Lower leg skin (tissue), 3 donors: ENCODE data around the gene TIAM2.

ENCODE experiments used
- CTCF ChIP-seq, 3 donors: fragments of 450-650 bp; IDR thresholded peaks; one replicate each; pipeline ENCODE4 v1.5.1; 2016; ENCODE audit warnings: antibody characterized with exemption in 3 of 3, mild to moderate bottlenecking in 3 of 3, moderate library complexity in 2 of 3
- POLR2A ChIP-seq, 2 donors: fragments of 450-650 bp; IDR thresholded peaks; one replicate each; pipeline ENCODE4 v1.6.1; 2016 to 2017; ENCODE audit warnings: antibody characterized with exemption in 2 of 2, mild to moderate bottlenecking in 1 of 2, moderate library complexity in 1 of 2

- TF ChIP-seq CTCF (IDR thresholded peaks at IDR 0.05): no peak
- no peak for TF ChIP-seq POLR2A (IDR thresholded peaks at IDR 0.05)
Observed at GRCh38 chr6:155237613-155238012, 242.5 kb downstream of the TIAM2 start.
